CD14-positive monocyte (primary cell): ENCODE data around the gene NBAS. TPM values are rescaled to one million over a fixed set of nuclear protein-coding genes. Genes with fewer than 3 reads are reported as not detected.

Experiments
- DNase-seq, 3 donors: peaks; one replicate each; pipeline ENCODE4 v3.0.0-alpha.2; 2011 to 2022
- H2AFZ ChIP-seq: 2 replicates; pipeline ENCODE4 v1.6.0; 2012; ENCODE audit warnings: mild to moderate bottlenecking, low read depth, low read length, inconsistent platforms; ENCODE audit not compliant: insufficient read depth, poor library complexity, severe bottlenecking
- H3K27ac ChIP-seq, 2 donors: 1 replicate in 1 of 2; 2 replicates in 1 of 2; pipeline ENCODE4 v1.5.1; 2012 to 2013; ENCODE audit warnings: low read length in 2 of 2, control low read depth in 1 of 2, inconsistent platforms in 1 of 2, low read depth in 1 of 2, mild to moderate bottlenecking in 1 of 2
- H3K27me3 ChIP-seq, 2 donors: one replicate each; pipeline versions ENCODE4 v1.6.0 to v1.6.1; 2011 to 2013; ENCODE audit warnings: low read length in 2 of 2; ENCODE audit not compliant: control insufficient read depth in 2 of 2, insufficient read depth in 2 of 2
- H3K36me3 ChIP-seq, 2 donors: replicated peaks in 1 of 2; 1 replicate in 1 of 2; 2 replicates in 1 of 2; pipeline versions ENCODE4 v1.5.1 to v1.6.1; 2012 to 2013; ENCODE audit warnings: low read length in 2 of 2, control low read depth in 1 of 2, inconsistent platforms in 1 of 2, mild to moderate bottlenecking in 1 of 2; ENCODE audit not compliant: insufficient read depth in 2 of 2, control insufficient read depth in 1 of 2
- H3K4me1 ChIP-seq, 2 donors: 1 replicate in 1 of 2; 2 replicates in 1 of 2; pipeline versions ENCODE4 v1.5.1 to v1.6.1; 2012 to 2013; ENCODE audit warnings: low read length in 2 of 2, control low read depth in 1 of 2, inconsistent platforms in 1 of 2, mild to moderate bottlenecking in 1 of 2, moderate library complexity in 1 of 2; ENCODE audit not compliant: insufficient read depth in 2 of 2, control insufficient read depth in 1 of 2
- H3K4me2 ChIP-seq: replicated peaks from 2 replicates; pipeline ENCODE3; 2012; ENCODE audit warnings: low read length, moderate library complexity, mild to moderate bottlenecking; ENCODE audit not compliant: poor library complexity, severe bottlenecking; ENCODE audit errors: extremely low read depth
- H3K4me3 ChIP-seq, 3 experiments: fragments of 200-600 bp in 1 of 3; sonication (generic) in 1 of 3; replicated peaks in 1 of 3; 1 replicate in 2 of 3; 2 replicates in 1 of 3; pipeline ENCODE4 v1.5.1; 2011 to 2013; ENCODE audit warnings: low read length in 3 of 3, mild to moderate bottlenecking in 3 of 3, control low read depth in 2 of 3, low read depth in 2 of 3, inconsistent platforms in 1 of 3, moderate library complexity in 1 of 3
- H3K79me2 ChIP-seq: 2 replicates; pipeline ENCODE4 v1.6.0; 2012; ENCODE audit warnings: mild to moderate bottlenecking, control low read depth, inconsistent platforms, low read length, moderate library complexity; ENCODE audit not compliant: insufficient read depth
- H3K9ac ChIP-seq: 2 replicates; pipeline ENCODE4 v1.6.0; 2017; ENCODE audit warnings: low read length, mild to moderate bottlenecking; ENCODE audit not compliant: insufficient read depth, poor library complexity, severe bottlenecking
- H3K9me3 ChIP-seq, 2 donors: replicated peaks in 1 of 2; 1 replicate in 1 of 2; 2 replicates in 1 of 2; pipeline versions ENCODE4 v1.5.1 to v1.6.1; 2012 to 2013; ENCODE audit warnings: low read length in 2 of 2, control low read depth in 1 of 2; ENCODE audit not compliant: control insufficient read depth in 1 of 2, insufficient read depth in 1 of 2
- H4K20me1 ChIP-seq: 2 replicates; pipeline ENCODE4 v1.6.0; 2012; ENCODE audit warnings: mild to moderate bottlenecking, low read length, control low read depth, moderate library complexity; ENCODE audit not compliant: insufficient read depth
- H3K27ac Mint-ChIP-seq, 7 donors: one replicate each; pipeline ENCODE4 v1.8.0; 2020; ENCODE audit warnings: mild to moderate bottlenecking in 7 of 7, mixed read lengths in 7 of 7, moderate library complexity in 6 of 7, inconsistent platforms in 2 of 7
- H3K27me3 Mint-ChIP-seq, 3 donors: one replicate each; pipeline ENCODE4 v1.8.0; 2021 to 2022; ENCODE audit warnings: low read depth in 3 of 3, mild to moderate bottlenecking in 3 of 3, mixed read lengths in 3 of 3, moderate library complexity in 3 of 3, inconsistent platforms in 1 of 3
- H3K36me3 Mint-ChIP-seq, 2 donors: one replicate each; pipeline ENCODE4 v1.8.0; 2020; ENCODE audit warnings: mixed read lengths in 2 of 2, inconsistent platforms in 1 of 2, mild to moderate bottlenecking in 1 of 2
- H3K4me1 Mint-ChIP-seq: one replicate; pipeline ENCODE4 v1.8.0; 2020; ENCODE audit warnings: mild to moderate bottlenecking, mixed read lengths
- H3K4me3 Mint-ChIP-seq, 2 donors: one replicate each; pipeline ENCODE4 v1.8.0; 2020; ENCODE audit warnings: mild to moderate bottlenecking in 2 of 2, mixed read lengths in 2 of 2, moderate library complexity in 1 of 2
- H3K9me3 Mint-ChIP-seq, 7 donors: one replicate each; pipeline ENCODE4 v1.8.0; 2020 to 2022; ENCODE audit warnings: mixed read lengths in 7 of 7, mild to moderate bottlenecking in 6 of 7, moderate library complexity in 6 of 7, inconsistent platforms in 2 of 7
- WGBS: methylation state at CpG from one replicate; pipeline ENCODE4 v1.1.5; 2013; ENCODE audit warnings: missing lambda C conversion rate; ENCODE audit not compliant: insufficient coverage; 5-methylcytosine and 5-hydroxymethylcytosine counted together
- intact Hi-C, 2 donors: fragments of 100-400 bp; cut with micrococcal nuclease; formaldehyde crosslinking; loops; one replicate each; pipeline versions ENCODE4 v1.15.0 to v1.15.1; 2023
- polyA plus RNA-seq, 3 donors: library from polyadenylated mRNA; depleted of rRNA in 1 of 3; unstranded in 2 of 3; stranded (reverse) in 1 of 3; fragments of 300-500 nt in 2 of 3; fragments of >200 nt in 1 of 3; fragmentation: Illumina TruSeq in 2 of 3; gene quantifications; 1 replicate in 2 of 3; 2 replicates in 1 of 3; pipeline ENCODE4 v1.2.3, GENCODE V29; 2012 to 2021
- TF ChIP-seq, protein P1 (sequence below): fragments of 200-600 bp; IDR thresholded peaks from one replicate; pipeline ENCODE4 v1.8.0; 2022; ENCODE audit warnings: antibody characterized with exemption, mild to moderate bottlenecking

NBAS gene
- polyA plus RNA-seq, 3 donors = 8.9 to 10.9 (median 8.9) TPM

DNA sequence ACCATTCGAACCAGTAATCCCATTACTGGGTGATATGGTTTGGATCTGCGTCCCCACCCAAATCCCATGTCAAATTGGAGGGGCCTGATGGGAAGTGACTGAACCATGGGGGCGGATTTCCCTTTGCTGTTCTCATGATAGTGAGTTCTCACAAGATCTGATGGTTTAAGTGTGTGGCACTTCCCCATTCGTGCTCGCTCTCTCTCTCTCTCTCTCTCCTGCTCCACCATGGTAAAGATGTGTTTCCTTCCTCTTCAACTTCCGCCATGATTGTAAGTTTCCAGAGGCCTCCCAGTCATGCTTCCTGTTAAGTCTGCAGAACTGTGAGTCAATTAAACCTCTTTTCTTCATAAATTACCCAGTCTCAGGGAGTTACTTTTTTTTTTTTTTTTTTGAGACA, 62.6 kb downstream of the NBAS start:
- Histone ChIP-seq H2AFZ (no peak overlapping the region), H3K27ac (no peak overlapping the region), H3K36me3 (peaks cover 19 to 41% of the 10 kb centered on the region in 2 donors), H3K9me3 (peaks cover 12 to 14% of the 10 kb centered on the region in 2 donors), H4K20me1 (no peaks in the 10 kb centered on the region), H3K4me3 (no peak overlapping the region), H3K4me1 (no peaks in the 10 kb centered on the region), H3K27me3 (no peaks in the 10 kb centered on the region), H3K9ac (no peak overlapping the region), H3K4me2 (no peak overlapping the region), H3K79me2 (no peaks in the 10 kb centered on the region)
- H3K9me3 Mint-ChIP-seq = peaks cover 12 to 18% (median 18%) of the 10 kb centered on the region in 7 donors
- H3K4me1 Mint-ChIP-seq = peaks cover 2% of the 10 kb centered on the region
- intact Hi-C loops = no loop called here
- peak overlapping the region in 5 of 7 donors; percentile 0 to 86 (median 37) for H3K27ac Mint-ChIP-seq
- 60% methylated on average over 4 of the region's 6 CpGs for WGBS
- no peak overlapping the region for H3K4me3 Mint-ChIP-seq
- H3K36me3 Mint-ChIP-seq = peaks cover 39 to 59% of the 10 kb centered on the region in 2 donors
- no peaks in the 10 kb centered on the region for H3K27me3 Mint-ChIP-seq
- DNase-seq = peak; percentile 6 to 51 (median 7)
- TF ChIP-seq, protein P1, sequence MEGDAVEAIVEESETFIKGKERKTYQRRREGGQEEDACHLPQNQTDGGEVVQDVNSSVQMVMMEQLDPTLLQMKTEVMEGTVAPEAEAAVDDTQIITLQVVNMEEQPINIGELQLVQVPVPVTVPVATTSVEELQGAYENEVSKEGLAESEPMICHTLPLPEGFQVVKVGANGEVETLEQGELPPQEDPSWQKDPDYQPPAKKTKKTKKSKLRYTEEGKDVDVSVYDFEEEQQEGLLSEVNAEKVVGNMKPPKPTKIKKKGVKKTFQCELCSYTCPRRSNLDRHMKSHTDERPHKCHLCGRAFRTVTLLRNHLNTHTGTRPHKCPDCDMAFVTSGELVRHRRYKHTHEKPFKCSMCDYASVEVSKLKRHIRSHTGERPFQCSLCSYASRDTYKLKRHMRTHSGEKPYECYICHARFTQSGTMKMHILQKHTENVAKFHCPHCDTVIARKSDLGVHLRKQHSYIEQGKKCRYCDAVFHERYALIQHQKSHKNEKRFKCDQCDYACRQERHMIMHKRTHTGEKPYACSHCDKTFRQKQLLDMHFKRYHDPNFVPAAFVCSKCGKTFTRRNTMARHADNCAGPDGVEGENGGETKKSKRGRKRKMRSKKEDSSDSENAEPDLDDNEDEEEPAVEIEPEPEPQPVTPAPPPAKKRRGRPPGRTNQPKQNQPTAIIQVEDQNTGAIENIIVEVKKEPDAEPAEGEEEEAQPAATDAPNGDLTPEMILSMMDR = no peak

DNA sequence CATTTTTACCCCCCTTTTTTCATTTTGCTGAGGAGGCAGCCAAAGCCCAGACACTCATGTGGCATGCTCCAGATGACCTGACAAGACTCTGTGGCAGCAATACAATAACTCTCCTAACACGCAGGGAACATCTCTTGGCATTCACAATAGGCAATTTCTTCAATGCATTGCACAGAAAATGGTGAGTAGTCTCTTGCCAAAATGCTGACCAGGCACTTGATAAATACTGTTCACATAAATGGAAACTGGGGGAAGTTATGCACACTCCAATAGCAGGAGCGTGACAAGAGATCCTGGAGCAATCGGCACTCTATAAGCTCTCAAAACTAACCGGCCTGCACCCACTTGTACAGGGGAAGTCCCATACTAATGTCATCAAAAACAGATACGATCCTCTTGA, 66.3 kb downstream of the NBAS start:
- H3K9ac ChIP-seq = no peak overlapping the region
- TF ChIP-seq, protein P1 = no peak
- no peaks in the 10 kb centered on the region for H4K20me1 ChIP-seq
- H3K36me3 ChIP-seq = peaks cover 2 to 21% of the 10 kb centered on the region in 2 donors
- H3K27ac Mint-ChIP-seq = peak overlapping the region in 1 of 7 donors; percentile 0
- H2AFZ ChIP-seq = no peak overlapping the region
- peaks cover 6 to 17% (median 12%) of the 10 kb centered on the region in 7 donors for H3K9me3 Mint-ChIP-seq
- H3K4me3 ChIP-seq = no peak overlapping the region
- WGBS = no CpG with 5 or more reads among the region's 5 CpGs
- H3K9me3 ChIP-seq = peaks cover 9 to 12% of the 10 kb centered on the region in 2 donors
- no peak overlapping the region for H3K4me2 ChIP-seq
- no peak overlapping the region for H3K27ac ChIP-seq
- H3K4me1 Mint-ChIP-seq = peaks cover 2% of the 10 kb centered on the region
- intact Hi-C loops = no loop called here
- peaks cover 32 to 39% of the 10 kb centered on the region in 2 donors for H3K36me3 Mint-ChIP-seq
- no peaks in the 10 kb centered on the region for H3K27me3 ChIP-seq
- H3K27me3 Mint-ChIP-seq = no peaks in the 10 kb centered on the region
- no peak overlapping the region for H3K4me3 Mint-ChIP-seq
- H3K4me1 ChIP-seq = no peaks in the 10 kb centered on the region
- H3K79me2 ChIP-seq = no peaks in the 10 kb centered on the region
- no peak for DNase-seq
